Smooth muscle cell of the coronary artery (primary cell): ENCODE measurements around the gene CTSW. TPM values are rescaled to one million over a fixed set of nuclear protein-coding genes. Genes with fewer than 3 reads are reported as not detected.

Experiments
- total RNA-seq: library from RNA; depleted of rRNA; stranded (reverse); fragments of >200 nt; gene quantifications from 2 replicates; pipeline ENCODE4 v1.2.3, GENCODE V29; 2014; ENCODE audit warnings: low replicate concordance

Gene CTSW, protein sequence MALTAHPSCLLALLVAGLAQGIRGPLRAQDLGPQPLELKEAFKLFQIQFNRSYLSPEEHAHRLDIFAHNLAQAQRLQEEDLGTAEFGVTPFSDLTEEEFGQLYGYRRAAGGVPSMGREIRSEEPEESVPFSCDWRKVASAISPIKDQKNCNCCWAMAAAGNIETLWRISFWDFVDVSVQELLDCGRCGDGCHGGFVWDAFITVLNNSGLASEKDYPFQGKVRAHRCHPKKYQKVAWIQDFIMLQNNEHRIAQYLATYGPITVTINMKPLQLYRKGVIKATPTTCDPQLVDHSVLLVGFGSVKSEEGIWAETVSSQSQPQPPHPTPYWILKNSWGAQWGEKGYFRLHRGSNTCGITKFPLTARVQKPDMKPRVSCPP
- not detected in 2 replicates for total RNA-seq

GRCh38 chr11:65879617-65880016 lies at the start of gene CTSW:
TSS of gene CTSW (plus strand) at chr11:65879837. CDS start at chr11:65879855, 18 bp downstream.

GRCh38 chr11:65833297-65834030 lies 46.2 kb upstream of the CTSW start, which contains the start of gene SNX32:
TSS of gene SNX32 (plus strand) at chr11:65833963. CDS start at chr11:65834066, 103 bp downstream.

GRCh38 chr11:65857853-65858680 lies 21.6 kb upstream of the CTSW start, which contains the start of gene CFL1:
TSS of gene CFL1 (minus strand) at chr11:65858180. CDS start at chr11:65858099, 81 bp downstream.

GRCh38 chr11:65860278-65861164 lies 19.1 kb upstream of the CTSW start, which contains the start of gene MUS81:
TSS of gene MUS81 (plus strand) at chr11:65860433. CDS start at chr11:65860754, 321 bp downstream.

GRCh38 chr11:65872586-65873317 lies 6.9 kb upstream of the CTSW start, which contains the start of gene EFEMP2:
TSS of gene EFEMP2 (minus strand) at chr11:65872800. CDS start at chr11:65872354, 446 bp downstream.

DNA sequence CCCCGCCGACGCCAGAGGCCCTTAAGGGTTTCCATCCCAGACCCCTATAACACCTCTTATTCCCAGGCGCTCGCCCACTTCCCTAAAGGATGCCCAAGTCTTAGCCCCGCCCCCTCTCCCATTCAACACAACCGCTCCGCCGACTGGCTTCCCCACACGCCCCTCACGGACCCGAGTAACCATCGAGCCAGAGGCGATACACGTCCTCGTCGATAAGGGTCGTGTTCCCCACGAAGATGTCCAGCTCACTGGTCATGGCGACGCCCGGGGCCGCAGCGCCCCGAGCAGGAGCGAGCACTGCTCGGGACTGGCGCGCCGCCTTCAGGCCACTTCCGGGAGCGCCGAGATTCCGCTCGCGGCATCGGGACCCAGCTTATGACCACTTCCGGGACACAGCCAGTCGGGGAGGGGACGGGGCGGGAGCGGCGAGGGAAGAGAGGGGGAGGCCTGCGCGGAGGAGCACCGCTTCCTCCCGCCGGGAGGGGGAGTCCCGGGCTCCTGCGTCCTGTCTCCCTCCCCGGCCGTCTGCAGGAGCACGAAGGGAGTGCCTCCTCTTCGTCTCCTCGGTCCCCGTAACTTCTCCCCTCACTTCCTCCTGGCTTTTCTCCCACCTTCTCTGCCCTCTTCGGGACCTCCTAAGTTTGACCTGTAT lies 8.7 kb downstream of the CTSW start, which contains the start of gene FIBP:
Gene FIBP, minus strand, starts transcription at position 309 of the 652 bp plus-strand sequence. Its CDS starts 53 bp downstream, at position 256.

GRCh38 chr11:65890324-65891218 lies 10.9 kb downstream of the CTSW start, which contains the start of gene CCDC85B:
TSS of gene CCDC85B (plus strand) at chr11:65890673. CDS start at chr11:65890784, 111 bp downstream.

GRCh38 chr11:65900125-65900898 lies 20.7 kb downstream of the CTSW start, which contains the start of gene FOSL1:
TSS of gene FOSL1 (minus strand) at chr11:65900388. CDS start at chr11:65900339, 49 bp downstream.

DNA sequence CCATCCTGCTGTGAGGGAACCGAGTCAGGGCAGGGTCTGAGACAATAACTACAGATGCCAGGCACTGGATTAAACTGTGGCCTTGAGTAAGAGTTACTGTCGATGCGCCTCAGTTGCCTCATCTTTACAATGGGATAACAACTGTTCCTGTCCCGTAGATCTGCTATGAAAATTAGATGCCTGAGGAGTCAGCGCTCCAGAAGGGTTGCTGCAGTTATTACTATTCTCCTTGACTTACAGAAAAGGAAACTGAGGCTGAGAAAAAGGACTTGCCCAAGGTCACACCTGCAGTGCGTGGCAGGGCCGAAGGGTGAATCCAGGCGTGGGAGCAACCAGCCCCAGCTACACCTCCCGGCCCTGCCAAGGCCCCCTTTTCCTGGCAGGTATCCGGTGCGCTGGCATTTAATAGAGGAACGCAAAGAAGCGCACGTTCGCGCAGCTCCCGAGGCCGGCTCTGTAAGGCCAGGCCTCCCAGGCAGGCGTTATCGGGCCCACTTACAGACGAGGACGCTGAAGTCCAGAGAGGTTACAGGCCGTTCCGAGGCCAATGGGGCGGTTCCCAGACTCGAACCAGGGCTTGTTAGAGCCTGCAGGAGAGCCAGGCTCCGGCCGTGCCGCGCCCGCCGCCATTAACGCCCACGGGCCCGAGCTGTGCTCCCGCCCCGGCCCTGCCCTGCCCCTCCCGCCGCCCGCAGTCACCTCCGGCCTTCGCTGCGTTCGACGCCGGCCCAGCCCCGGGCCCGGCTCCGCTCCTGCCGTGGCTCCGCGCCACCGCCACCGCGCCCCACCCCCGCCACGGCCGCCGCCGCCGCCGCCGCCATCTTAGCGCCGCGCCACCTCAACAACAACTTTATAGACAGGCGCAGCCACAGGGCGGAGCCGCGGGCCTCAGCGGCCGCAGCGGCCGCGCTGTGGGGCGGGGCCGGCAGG lies 38.8 kb downstream of the CTSW start, which contains the start of gene C11orf68:
Gene C11orf68, minus strand, starts transcription at position 852 of the 930 bp plus-strand sequence. Its CDS starts 31 bp downstream, at position 821.

DNA sequence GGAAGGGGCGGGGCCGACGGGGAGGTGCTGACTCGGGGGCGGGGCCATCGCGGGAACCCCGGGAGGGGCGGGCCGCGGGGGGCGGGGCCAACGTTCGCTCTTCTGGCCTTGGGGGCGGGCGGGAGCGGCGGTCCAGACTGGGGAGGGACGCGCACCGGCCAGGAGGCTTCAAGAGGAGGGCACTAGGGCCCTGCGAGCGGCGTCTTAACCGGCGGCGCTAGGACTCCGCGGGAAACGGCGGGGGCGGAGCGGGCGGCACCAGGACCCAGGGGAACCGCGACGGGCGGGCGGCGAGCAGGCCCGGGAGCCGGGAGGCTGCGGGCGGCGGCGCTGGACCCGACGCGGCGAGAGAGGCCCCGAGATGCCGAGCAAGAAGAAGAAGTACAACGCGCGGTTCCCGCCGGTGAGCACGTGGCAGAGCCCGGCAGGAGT lies 39.5 kb downstream of the CTSW start, which contains the start of gene DRAP1:
Gene DRAP1, plus strand, starts transcription at position 286 of the 432 bp plus-strand sequence. Its CDS starts 76 bp downstream, at position 362.

Other genes starting within 250 kb of the CTSW start
- gene SIPA1, start 241.7 kb upstream of the CTSW start, total RNA-seq = 10.2 and 14.0 TPM in 2 replicates
- 12.9 and 17.1 TPM in 2 replicates for gene RELA, start 216.9 kb upstream of the CTSW start, total RNA-seq
- gene KAT5, start 167.6 kb upstream of the CTSW start, total RNA-seq = 42.8 and 57.1 TPM in 2 replicates
- 37.2 and 40.5 TPM in 2 replicates for gene RNASEH2C, start 159.0 kb upstream of the CTSW start, total RNA-seq
- 1.9 and 4.4 TPM in 2 replicates for gene AP5B1, start 98.9 kb upstream of the CTSW start, total RNA-seq
- gene OVOL1, start 92.8 kb upstream of the CTSW start, total RNA-seq = not detected in 2 replicates
- gene SNX32, start 45.9 kb upstream of the CTSW start, total RNA-seq = 1.1 and 4.3 TPM in 2 replicates
- 1,218 and 1,682 TPM in 2 replicates for gene CFL1, start 21.7 kb upstream of the CTSW start, total RNA-seq
- gene MUS81, start 19.4 kb upstream of the CTSW start, total RNA-seq = 24.6 and 40.7 TPM in 2 replicates
- 81.4 and 103 TPM in 2 replicates for gene EFEMP2, start 7.0 kb upstream of the CTSW start, total RNA-seq
- gene FIBP, start 8.6 kb downstream of the CTSW start, total RNA-seq = 206 and 226 TPM in 2 replicates
- gene CCDC85B, start 10.8 kb downstream of the CTSW start, total RNA-seq = 28.1 and 51.0 TPM in 2 replicates
- gene FOSL1, start 20.6 kb downstream of the CTSW start, total RNA-seq = 0.94 and 5.3 TPM in 2 replicates
- gene C11orf68, start 39.2 kb downstream of the CTSW start, total RNA-seq = 14.7 and 15.8 TPM in 2 replicates
- 156 and 329 TPM in 2 replicates for gene DRAP1, start 39.6 kb downstream of the CTSW start, total RNA-seq
- gene TSGA10IP, start 65.6 kb downstream of the CTSW start, total RNA-seq = not detected in 2 replicates
- gene SART1, start 81.9 kb downstream of the CTSW start, total RNA-seq = 59.2 and 75.6 TPM in 2 replicates
- 30.3 and 32.8 TPM in 2 replicates for gene EIF1AD, start 122.3 kb downstream of the CTSW start, total RNA-seq
- 9.2 and 26.8 TPM in 2 replicates for gene BANF1, start 122.7 kb downstream of the CTSW start, total RNA-seq
- gene CST6, start 132.2 kb downstream of the CTSW start, total RNA-seq = 2.3 and 2.8 TPM in 2 replicates
- 0.68 TPM in 1 of 2 replicates, not detected in the other for gene CATSPER1, start 146.6 kb downstream of the CTSW start, total RNA-seq
- 0.38 TPM in 1 of 2 replicates, not detected in the other for gene GAL3ST3, start 169.3 kb downstream of the CTSW start, total RNA-seq
- 71.4 and 114 TPM in 2 replicates for gene SF3B2, start 172.5 kb downstream of the CTSW start, total RNA-seq
- gene PACS1, start 190.4 kb downstream of the CTSW start, total RNA-seq = 53.6 and 59.8 TPM in 2 replicates